ENCODE data around the gene ANKRD11.

DNA sequence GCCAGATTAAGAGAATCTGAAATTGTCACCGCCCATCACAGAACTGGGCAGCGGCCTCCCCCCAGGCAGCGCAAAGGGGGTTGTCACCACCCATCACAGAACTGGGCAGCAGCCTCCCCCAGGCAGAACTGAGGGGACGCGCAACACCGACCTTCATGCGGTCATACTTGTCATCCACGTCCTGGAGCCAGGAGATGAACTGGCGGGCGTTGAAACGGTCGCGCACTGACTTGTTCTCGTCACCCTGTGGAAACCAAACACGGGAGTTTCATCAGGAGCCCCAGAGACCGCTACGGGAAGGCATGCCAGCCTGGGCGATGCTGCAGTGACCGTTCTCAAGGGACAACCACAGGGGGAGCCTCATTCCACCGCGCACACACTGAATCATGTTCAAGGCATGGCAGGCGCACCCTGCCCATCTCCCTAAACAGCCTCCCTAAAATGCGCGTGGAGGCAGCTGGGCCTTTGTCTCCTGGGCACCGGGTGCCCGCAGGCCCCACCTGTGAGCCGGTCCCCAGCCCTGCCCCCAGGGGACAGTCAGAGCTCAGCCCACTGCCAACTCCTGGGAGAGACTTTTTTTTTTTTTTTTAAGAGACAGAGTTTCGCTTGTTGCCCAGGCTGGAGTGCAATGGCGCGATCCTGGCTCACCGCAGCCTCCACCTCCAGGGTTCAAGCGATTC, 219.6 kb downstream of the ANKRD11 start:
- TF ChIP-seq CTCF (conservative IDR thresholded peaks at IDR 0.05 in 1 of 2, IDR thresholded peaks at IDR 0.05 in 1 of 2; ENCODE audit: low read depth in 1 of 2, low read length in 2 of 2) (no peak), EZH2 (IDR thresholded peaks at IDR 0.05; ENCODE audit: low read length, missing control alignments) (no peak)
